Thoracic aorta (tissue), 2 donors: ENCODE measurements around the gene RTL10. TPM values are rescaled to one million over a fixed set of nuclear protein-coding genes. Genes with fewer than 3 reads are reported as not detected.
A peak's percentile ranks its signal among the peaks of the same experiment; 100 is the strongest.

Experiments
- ATAC-seq: fragments of 150-250 bp; one replicate; pipeline ENCODE4 v1.8.0; 2017; ENCODE audit warnings: low read depth; ENCODE audit not compliant: insufficient number of reproducible peaks, low FRiP score
- DNase-seq: peaks from one replicate; pipeline ENCODE4 v3.0.0-alpha.2; 2020; ENCODE audit warnings: low spot score
- H3K27ac ChIP-seq, 2 donors: fragments of 200-600 bp; sonication (generic); 1 replicate in 1 of 2; 2 replicates in 1 of 2; pipeline ENCODE4 v1.5.1; 2016; ENCODE audit warnings: mild to moderate bottlenecking in 2 of 2, moderate library complexity in 2 of 2
- H3K27me3 ChIP-seq: fragments of 200-600 bp; sonication (generic); replicated peaks from 2 replicates; pipeline ENCODE4 v1.6.0; 2016; ENCODE audit warnings: mild to moderate bottlenecking; ENCODE audit not compliant: insufficient read depth
- H3K36me3 ChIP-seq: fragments of 200-600 bp; sonication (generic); one replicate; pipeline ENCODE4 v1.5.1; 2016
- H3K4me1 ChIP-seq, 2 donors: fragments of 200-600 bp; sonication (generic); 1 replicate in 1 of 2; 2 replicates in 1 of 2; pipeline versions ENCODE4 v1.5.1 to v1.6.0; 2016; ENCODE audit warnings: low read depth in 2 of 2, mild to moderate bottlenecking in 1 of 2; ENCODE audit not compliant: control insufficient read depth in 1 of 2
- H3K4me3 ChIP-seq: fragments of 200-600 bp; sonication (generic); 2 replicates; pipeline ENCODE4 v1.5.1; 2016; ENCODE audit warnings: mild to moderate bottlenecking
- H3K9me3 ChIP-seq: fragments of 200-600 bp; sonication (generic); 2 replicates; pipeline ENCODE4 v1.5.1; 2016
- total RNA-seq, 2 donors: library from RNA; depleted of rRNA; stranded (reverse); fragments of >200 nt; gene quantifications; one replicate each; pipeline versions ENCODE4 v1.1.0 to v1.2.3, GENCODE V29; 2016
- TF ChIP-seq, protein P1 (sequence below): fragments of 200-600 bp; sonication (generic); IDR thresholded peaks from one replicate; pipeline ENCODE4 v1.5.1; 2019; ENCODE audit warnings: antibody characterized with exemption

The RTL10 gene
- total RNA-seq, 2 donors from 2014 or later: 11.8 to 17.2 TPM

DNA sequence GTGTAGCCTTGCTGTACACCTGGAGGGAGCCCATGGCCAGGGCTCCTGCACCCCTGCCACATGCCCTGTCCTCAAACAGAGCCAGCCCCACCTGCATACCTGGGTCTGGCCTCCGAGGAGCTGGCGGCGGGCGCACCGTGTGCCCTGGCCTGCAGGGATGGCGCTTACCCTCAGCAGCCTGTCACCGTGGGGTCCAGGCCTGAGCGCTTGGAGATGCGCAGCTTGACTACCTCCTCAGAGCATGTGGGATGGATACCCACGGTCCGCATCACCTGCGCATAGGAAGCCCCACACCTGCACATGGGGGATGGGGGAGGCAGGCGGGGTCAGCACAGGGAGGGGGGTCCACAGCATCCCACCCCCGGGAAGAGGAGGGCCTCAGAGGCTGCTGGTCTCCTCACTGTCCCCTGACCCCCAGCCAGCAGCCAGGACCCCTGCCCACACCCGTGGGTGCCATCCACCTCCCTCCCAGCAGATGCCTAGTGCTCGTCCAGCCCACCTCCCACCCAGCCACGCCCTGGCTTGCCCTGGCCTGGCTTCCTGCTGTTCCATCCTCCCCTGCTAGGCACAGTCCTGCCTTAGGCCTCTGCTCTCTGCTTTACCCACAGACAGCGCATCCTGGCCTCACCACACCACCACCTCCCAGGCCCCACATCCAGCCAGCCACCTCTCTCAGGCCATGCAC lies 22.4 kb upstream of the RTL10 start:
- no peaks in the 10 kb centered on the region for H3K9me3 ChIP-seq
- ATAC-seq (no peak), DNase-seq (no peak)
- TF ChIP-seq, protein P1, sequence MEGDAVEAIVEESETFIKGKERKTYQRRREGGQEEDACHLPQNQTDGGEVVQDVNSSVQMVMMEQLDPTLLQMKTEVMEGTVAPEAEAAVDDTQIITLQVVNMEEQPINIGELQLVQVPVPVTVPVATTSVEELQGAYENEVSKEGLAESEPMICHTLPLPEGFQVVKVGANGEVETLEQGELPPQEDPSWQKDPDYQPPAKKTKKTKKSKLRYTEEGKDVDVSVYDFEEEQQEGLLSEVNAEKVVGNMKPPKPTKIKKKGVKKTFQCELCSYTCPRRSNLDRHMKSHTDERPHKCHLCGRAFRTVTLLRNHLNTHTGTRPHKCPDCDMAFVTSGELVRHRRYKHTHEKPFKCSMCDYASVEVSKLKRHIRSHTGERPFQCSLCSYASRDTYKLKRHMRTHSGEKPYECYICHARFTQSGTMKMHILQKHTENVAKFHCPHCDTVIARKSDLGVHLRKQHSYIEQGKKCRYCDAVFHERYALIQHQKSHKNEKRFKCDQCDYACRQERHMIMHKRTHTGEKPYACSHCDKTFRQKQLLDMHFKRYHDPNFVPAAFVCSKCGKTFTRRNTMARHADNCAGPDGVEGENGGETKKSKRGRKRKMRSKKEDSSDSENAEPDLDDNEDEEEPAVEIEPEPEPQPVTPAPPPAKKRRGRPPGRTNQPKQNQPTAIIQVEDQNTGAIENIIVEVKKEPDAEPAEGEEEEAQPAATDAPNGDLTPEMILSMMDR: no peak
- H3K4me1 ChIP-seq: peaks cover 15 to 47% of the 10 kb centered on the region in 2 donors
- no peak overlapping the region for H3K4me3 ChIP-seq
- H3K27ac ChIP-seq: no peak overlapping the region
- peaks cover 5% of the 10 kb centered on the region for H3K36me3 ChIP-seq
- H3K27me3 ChIP-seq: no peaks in the 10 kb centered on the region

DNA sequence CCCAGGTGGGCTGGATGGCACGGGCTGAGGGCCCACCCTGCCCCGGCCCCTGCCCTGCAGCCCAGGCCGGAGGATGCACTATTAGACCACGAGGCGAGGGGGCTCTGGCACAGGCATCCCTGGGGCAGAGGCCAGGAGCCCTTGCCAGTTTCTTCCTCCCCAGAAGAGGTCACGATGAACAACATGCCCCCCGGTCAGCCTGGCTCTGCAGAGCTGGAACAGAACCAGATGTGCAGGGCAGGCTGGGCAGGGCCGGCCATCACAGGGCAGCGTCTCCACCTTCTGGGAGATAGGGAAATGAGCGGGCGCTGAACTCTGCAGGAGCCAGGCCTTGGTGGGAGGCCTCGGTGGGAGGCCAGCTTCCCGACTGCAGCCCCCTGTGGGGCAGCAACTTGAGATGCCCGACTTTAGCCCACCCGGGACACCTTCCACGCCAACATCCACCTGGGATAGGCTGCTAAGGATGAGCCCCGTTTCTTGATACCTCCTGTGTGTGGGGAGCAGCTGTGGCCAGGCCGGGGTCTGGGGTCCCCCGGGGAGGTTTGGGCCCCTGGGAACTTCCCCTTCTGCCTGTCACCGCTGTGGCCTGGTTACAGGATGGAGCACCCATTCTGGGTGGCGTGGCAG lies 21.8 kb upstream of the RTL10 start:
- no peaks in the 10 kb centered on the region for H3K27me3 ChIP-seq
- peak overlapping the region; percentile 38 to 50 for H3K27ac ChIP-seq
- peak overlapping the region; percentile 23 for H3K4me3 ChIP-seq
- H3K4me1 ChIP-seq: peaks cover 15 to 41% of the 10 kb centered on the region in 2 donors
- no peaks in the 10 kb centered on the region for H3K9me3 ChIP-seq
- ATAC-seq (no peak), DNase-seq (no peak)
- TF ChIP-seq, protein P1: no peak
- H3K36me3 ChIP-seq: peaks cover 5% of the 10 kb centered on the region

DNA sequence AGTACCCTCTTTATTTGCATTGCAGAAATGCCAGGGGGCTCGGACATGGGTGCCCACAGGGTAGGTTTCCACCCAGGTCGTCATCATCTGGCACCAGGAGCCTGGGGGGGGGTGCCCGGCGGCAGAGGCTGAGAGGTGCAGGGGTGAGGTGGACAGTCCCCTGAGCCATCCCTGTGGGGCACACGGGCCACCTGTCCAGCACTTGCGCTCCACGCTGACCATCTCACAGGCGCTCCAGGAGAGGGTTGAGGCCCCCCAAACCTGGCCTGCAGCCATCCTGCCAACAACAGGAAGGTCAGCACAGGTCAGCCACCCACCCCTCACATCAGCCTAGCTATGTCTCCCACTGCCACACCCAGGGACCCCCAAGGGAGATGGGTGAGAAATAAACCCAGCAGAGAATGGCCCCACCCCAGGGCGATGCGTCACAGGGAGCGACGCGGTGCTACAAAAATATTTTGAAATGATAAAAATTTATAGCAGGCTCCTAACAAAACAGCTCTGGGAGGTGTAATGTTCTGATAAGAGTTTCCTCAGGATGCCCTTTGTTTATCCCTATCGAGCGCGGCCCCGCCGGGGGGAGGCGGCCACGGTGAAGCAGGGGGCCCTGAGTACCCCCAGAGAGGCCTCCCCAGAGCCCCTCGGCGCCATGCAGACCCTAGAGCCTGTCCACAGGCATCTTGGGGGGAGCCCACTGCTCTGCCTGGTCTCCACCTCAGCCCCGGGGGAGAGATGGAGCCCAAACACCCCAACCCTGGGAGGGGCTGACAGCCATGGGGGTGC lies 21.0 kb upstream of the RTL10 start:
- TF ChIP-seq, protein P1: no peak
- peaks cover 15 to 34% of the 10 kb centered on the region in 2 donors for H3K4me1 ChIP-seq

DNA sequence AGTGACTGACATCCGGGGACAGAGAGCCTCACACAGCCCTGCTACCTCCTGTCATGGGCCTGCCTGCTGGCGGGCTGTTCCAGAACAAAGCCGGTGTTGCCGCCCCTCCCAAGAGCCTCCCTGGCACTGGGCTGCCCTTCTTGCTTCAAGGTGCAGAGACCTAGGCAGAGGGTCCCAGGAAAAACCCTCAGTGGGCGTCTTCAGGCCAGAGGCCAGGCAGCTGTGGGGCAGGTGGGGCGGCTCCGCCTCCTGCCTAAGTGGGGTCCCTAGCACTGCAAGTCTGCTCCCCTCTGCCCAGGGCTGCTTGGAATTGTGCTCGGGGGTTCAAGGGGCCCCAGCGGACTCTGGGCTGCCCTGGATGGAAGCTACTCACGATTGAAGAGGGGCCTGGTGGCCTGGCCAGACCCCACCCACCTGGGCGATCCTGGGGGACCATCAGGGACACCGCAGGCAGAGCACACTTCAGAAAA lies 20.4 kb upstream of the RTL10 start:
- DNase-seq (no peak), ATAC-seq (no peak)
- Histone ChIP-seq H3K9me3 (no peaks in the 10 kb centered on the region), H3K4me1 (peaks cover 15 to 29% of the 10 kb centered on the region in 2 donors), H3K27me3 (no peaks in the 10 kb centered on the region), H3K36me3 (peaks cover 5% of the 10 kb centered on the region), H3K4me3 (no peak overlapping the region), H3K27ac (peak overlapping the region; percentile 44 to 50)
- TF ChIP-seq, protein P1: no peak

More for the DNA sequence above, 21.0 kb upstream of the RTL10 start:
- ATAC-seq (no peak), DNase-seq (no peak)
- Histone ChIP-seq H3K27ac (peak overlapping the region; percentile 44 to 50), H3K36me3 (peaks cover 5% of the 10 kb centered on the region), H3K9me3 (no peaks in the 10 kb centered on the region), H3K27me3 (no peaks in the 10 kb centered on the region), H3K4me3 (peak overlapping the region; percentile 23)
